IMR-90 (cell line): Measurements from ENCODE around the gene CAPZA2. TPM values are rescaled to one million over a fixed set of nuclear protein-coding genes. Genes with fewer than 3 reads are reported as not detected.

Source experiments
- ATAC-seq: fragments of 200-7000 bp; cut with Tn5 transposase; 2 replicates; pipeline ENCODE4 v1.9.1; 2020; ENCODE audit warnings: low read depth, mild to moderate bottlenecking, moderate library complexity
- BruUV-seq: library from RNA; stranded (reverse); fragments of 400-500 nt; replicated peaks from 2 replicates; lab custom pipeline; 2021; lab: Mats Ljungman, UMichigan
- CTCF ChIA-PET: fragments of 300-600 bp; formaldehyde crosslinking; extraction: SDS; loops from one replicate; lab custom pipeline; 2021; ENCODE audit warnings: antibody characterized with exemption; lab: Yijun Ruan, JAX
- POLR2A ChIA-PET: fragments of 300-600 bp; sonication (Branson Sonifier 250); formaldehyde crosslinking; loops from one replicate; lab custom pipeline; 2022; ENCODE audit warnings: antibody characterized with exemption; ENCODE audit not compliant: unreplicated experiment; lab: Charles Lee
- DNase-seq: peaks from one replicate; pipeline ENCODE4 v3.0.0; 2013
- H2AFZ ChIP-seq: replicated peaks from 2 replicates; pipeline ENCODE3; 2013; ENCODE audit warnings: low read length, mild to moderate bottlenecking; ENCODE audit not compliant: poor library complexity
- H2AK5ac ChIP-seq: 2 replicates; pipeline ENCODE4 v1.6.1; 2013; ENCODE audit warnings: low read depth, low read length, inconsistent platforms
- H2AK9ac ChIP-seq: replicated peaks from 2 replicates; pipeline ENCODE3; 2013; ENCODE audit warnings: mild to moderate bottlenecking, low read depth, low read length, moderate library complexity; ENCODE audit not compliant: poor library complexity
- H2BK120ac ChIP-seq: 2 replicates; pipeline ENCODE4 v1.6.1; 2013; ENCODE audit warnings: low read depth, low read length, inconsistent platforms
- H2BK15ac ChIP-seq: 3 replicates; pipeline ENCODE4 v1.6.1; 2013; ENCODE audit warnings: low read depth, low read length, inconsistent platforms
- H2BK20ac ChIP-seq: 2 replicates; pipeline ENCODE4 v1.6.1; 2013; ENCODE audit warnings: low read depth, mild to moderate bottlenecking, inconsistent platforms, low read length, moderate library complexity
- H2BK5ac ChIP-seq: 2 replicates; pipeline ENCODE4 v1.6.1; 2013; ENCODE audit warnings: mild to moderate bottlenecking, low read depth, low read length, inconsistent platforms; ENCODE audit not compliant: poor library complexity, severe bottlenecking
- H3K14ac ChIP-seq: replicated peaks from 2 replicates; pipeline ENCODE4 v1.6.1; 2013; ENCODE audit warnings: low read depth, low read length, inconsistent platforms
- H3K18ac ChIP-seq: 2 replicates; pipeline ENCODE4 v1.6.1; 2013; ENCODE audit warnings: low read depth, low read length, control low read depth
- H3K23ac ChIP-seq: 2 replicates; pipeline ENCODE4 v1.6.1; 2013; ENCODE audit warnings: low read depth, low read length, inconsistent platforms
- H3K27ac ChIP-seq: 2 replicates; pipeline ENCODE4 v1.5.1; 2013; ENCODE audit warnings: mild to moderate bottlenecking, control low read depth, low read length; ENCODE audit not compliant: insufficient read depth
- H3K27me3 ChIP-seq: 2 replicates; pipeline ENCODE4 v1.6.1; 2013; ENCODE audit warnings: low read length; ENCODE audit not compliant: control insufficient read depth, insufficient read depth
- H3K36me3 ChIP-seq: 2 replicates; pipeline ENCODE4 v1.6.1; 2013; ENCODE audit warnings: low read length, mixed read lengths; ENCODE audit not compliant: control insufficient read depth, insufficient read depth
- H3K4ac ChIP-seq: 2 replicates; pipeline ENCODE4 v1.6.1; 2013; ENCODE audit warnings: low read depth, low read length, inconsistent platforms
- H3K4me1 ChIP-seq: 2 replicates; pipeline ENCODE4 v1.6.1; 2013; ENCODE audit warnings: low read length, mixed read lengths; ENCODE audit not compliant: control insufficient read depth, insufficient read depth
- H3K4me2 ChIP-seq: 2 replicates; pipeline ENCODE4 v1.6.1; 2013; ENCODE audit warnings: low read depth, mild to moderate bottlenecking, control low read depth, low read length, moderate library complexity
- H3K4me3 ChIP-seq: 2 replicates; pipeline ENCODE4 v1.5.1; 2013; ENCODE audit warnings: low read depth, mild to moderate bottlenecking, control low read depth, low read length, moderate library complexity; ENCODE audit not compliant: insufficient read depth
- H3K56ac ChIP-seq: 2 replicates; pipeline ENCODE4 v1.6.1; 2013; ENCODE audit warnings: low read length, inconsistent platforms; ENCODE audit not compliant: insufficient read depth; ENCODE audit errors: extremely low read depth
- H3K79me1 ChIP-seq, 2 experiments: 2 replicates each; pipeline ENCODE4 v1.6.1; 2013; ENCODE audit warnings: low read length in 2 of 2, inconsistent platforms in 1 of 2, low read depth in 1 of 2
- H3K9ac ChIP-seq: 2 replicates; pipeline ENCODE4 v1.6.1; 2013; ENCODE audit warnings: low read depth, low read length, control low read depth
- H3K9me1 ChIP-seq: 2 replicates; pipeline ENCODE4 v1.6.1; 2013; ENCODE audit warnings: low read length, inconsistent platforms; ENCODE audit not compliant: insufficient read depth
- H3K9me3 ChIP-seq: 2 replicates; pipeline ENCODE4 v1.6.1; 2013; ENCODE audit warnings: low read length; ENCODE audit not compliant: control insufficient read depth, insufficient read depth
- H4K20me1 ChIP-seq: 2 replicates; pipeline ENCODE4 v1.6.1; 2013; ENCODE audit warnings: low read length, inconsistent platforms; ENCODE audit not compliant: insufficient read depth
- H4K5ac ChIP-seq: 2 replicates; pipeline ENCODE4 v1.6.1; 2013; ENCODE audit warnings: mild to moderate bottlenecking, low read depth, low read length, control low read depth
- H4K8ac ChIP-seq, 2 experiments: 2 replicates each; pipeline ENCODE4 v1.6.1; 2013; ENCODE audit warnings: low read depth in 2 of 2, low read length in 2 of 2, control low read depth in 1 of 2, inconsistent platforms in 1 of 2
- H4K91ac ChIP-seq: 2 replicates; pipeline ENCODE4 v1.6.1; 2013; ENCODE audit warnings: low read depth, low read length, inconsistent platforms; ENCODE audit not compliant: insufficient read depth
- BHLHE40 ChIP-seq: fragments of 150-350 bp; IDR thresholded peaks from 2 replicates; pipeline ENCODE4 v1.6.1; 2016; ENCODE audit warnings: mild to moderate bottlenecking, low read depth, low read length
- CHD1 ChIP-seq: IDR thresholded peaks from 2 replicates; pipeline ENCODE4 v1.6.1; 2012; ENCODE audit warnings: low read depth, low read length, improper control_type of control experiment
- MAZ ChIP-seq: IDR thresholded peaks from 2 replicates; pipeline ENCODE4 v1.6.1; 2012; ENCODE audit warnings: low read depth, mild to moderate bottlenecking, low read length, improper control_type of control experiment, moderate library complexity, borderline replicate concordance
- NFE2L2 ChIP-seq: fragments of 150-350 bp; IDR thresholded peaks from 2 replicates; pipeline ENCODE4 v1.6.1; 2016; ENCODE audit warnings: low read depth, mild to moderate bottlenecking, low read length
- dilution Hi-C: fragments of 300-500 bp; cut with HindIII; formaldehyde crosslinking; loops from one replicate; pipeline ENCODE4 v1.14.3; 2018; ENCODE audit warnings: low sequenced_read_pairs; ENCODE audit not compliant: unreplicated experiment
- in situ Hi-C: fragments of 300-500 bp; cut with MboI; formaldehyde crosslinking; loops from 3 replicates; pipeline ENCODE4 v1.14.3; 2019; ENCODE audit warnings: low sequenced_read_pairs, inconsistent platforms, mixed read lengths
- intact Hi-C: fragments of 100-400 bp; cut with micrococcal nuclease; formaldehyde crosslinking; loops from 2 replicates; pipeline ENCODE4 v1.10.0; 2022
- polyA plus RNA-seq, 3 experiments: library from polyadenylated mRNA; depleted of rRNA; stranded (reverse); fragments of >200 nt; gene quantifications; 2 replicates each; pipeline ENCODE4 v1.2.3, GENCODE V29; 2012; ENCODE audit warnings: low replicate concordance in 1 of 3
- total RNA-seq: library from RNA; depleted of rRNA; stranded (reverse); fragments of >200 nt; gene quantifications from 2 replicates; pipeline ENCODE4 v1.2.3, GENCODE V29; 2012

Gene CAPZA2
- total and polyA plus RNA-seq, 2 of the 4 experiments (the other 2 are of a cell fraction), result 66.6 to 133 TPM

- no peak overlapping the region for H3K4me3 ChIP-seq
- dilution Hi-C loops, result no loop called here
- in situ Hi-C loops, result no loop called here
- no peak for ATAC-seq
- no TSS peak for BruUV-seq
- H4K20me1 ChIP-seq, result no peaks in the 10 kb centered on the region
- intact Hi-C loops, result no loop called here
- H4K5ac ChIP-seq, result no peak overlapping the region
- H3K79me1 ChIP-seq, result no peaks in the 10 kb centered on the region
- no peak overlapping the region for H2BK5ac ChIP-seq
- H4K91ac ChIP-seq, result no peak overlapping the region
- H4K8ac ChIP-seq, result no peak overlapping the region
- H3K18ac ChIP-seq, result no peak overlapping the region
- DNase-seq, result no peak
- H2BK20ac ChIP-seq, result no peak overlapping the region
- no peak overlapping the region for H3K14ac ChIP-seq
- TF ChIP-seq MAZ, result no peak
- no peak for TF ChIP-seq CHD1
- TF ChIP-seq BHLHE40, result no peak
- TF ChIP-seq NFE2L2, result no peak
- no peak overlapping the region for H2BK120ac ChIP-seq
- H3K9ac ChIP-seq, result no peak overlapping the region
- no peak overlapping the region for H2BK15ac ChIP-seq
- H3K4me2 ChIP-seq, result no peak overlapping the region
- no peak overlapping the region for H2AK9ac ChIP-seq
- no peak overlapping the region for H3K27ac ChIP-seq
- peaks cover 6% of the 10 kb centered on the region for H3K27me3 ChIP-seq
- H3K23ac ChIP-seq, result no peak overlapping the region
- H2AK5ac ChIP-seq, result no peak overlapping the region
- ChIA-PET POLR2A (no interaction called here), CTCF (no interaction called here)
- no peak overlapping the region for H3K4ac ChIP-seq
- H3K56ac ChIP-seq, result no peak overlapping the region
- H3K4me1 ChIP-seq, result no peaks in the 10 kb centered on the region
- no peak overlapping the region for H2AFZ ChIP-seq
- no peaks in the 10 kb centered on the region for H3K9me1 ChIP-seq
- H3K9me3 ChIP-seq, result no peaks in the 10 kb centered on the region; the same call in 1 of the 2 replicates
- no peaks in the 10 kb centered on the region for H3K36me3 ChIP-seq
Measured at GRCh38 chr7:116829493-116829892, 32.9 kb upstream of the CAPZA2 start.
